ENCODE data around the gene MORC4.

The MORC4 gene

DNA sequence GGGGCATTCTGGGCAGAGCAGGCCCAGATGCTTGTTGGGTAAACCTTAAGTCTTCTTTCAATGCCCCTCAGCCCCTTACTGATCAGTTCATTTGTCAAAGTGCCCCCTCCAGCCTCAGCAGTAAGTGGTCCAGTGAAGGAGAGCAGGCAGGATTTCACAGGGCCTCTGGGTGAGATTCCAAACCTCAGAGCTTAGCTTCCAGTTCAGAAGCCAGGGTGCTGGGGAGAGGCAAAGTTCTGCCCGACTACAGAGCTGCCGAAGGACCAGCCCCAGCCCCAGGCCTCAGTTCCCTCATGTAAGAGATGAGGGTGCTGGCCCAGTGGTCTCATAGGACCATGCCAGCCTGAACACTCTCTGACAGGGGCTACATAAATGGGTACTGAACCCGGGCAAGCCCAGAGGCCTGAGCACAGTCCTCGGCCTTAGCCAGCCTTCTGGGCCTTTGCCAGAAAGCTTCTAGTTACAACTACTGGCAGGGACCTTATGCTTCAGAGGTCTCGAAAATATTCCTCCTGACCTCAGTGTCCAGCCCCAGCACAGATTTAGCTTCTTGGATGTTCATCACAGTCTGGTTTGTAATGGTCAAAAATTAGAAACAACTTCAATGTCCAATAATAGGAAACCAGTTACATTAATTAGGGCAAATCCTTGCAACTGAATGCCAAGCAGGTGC, 96.0 kb downstream of the MORC4 start:
- DNase-seq = no peak

DNA sequence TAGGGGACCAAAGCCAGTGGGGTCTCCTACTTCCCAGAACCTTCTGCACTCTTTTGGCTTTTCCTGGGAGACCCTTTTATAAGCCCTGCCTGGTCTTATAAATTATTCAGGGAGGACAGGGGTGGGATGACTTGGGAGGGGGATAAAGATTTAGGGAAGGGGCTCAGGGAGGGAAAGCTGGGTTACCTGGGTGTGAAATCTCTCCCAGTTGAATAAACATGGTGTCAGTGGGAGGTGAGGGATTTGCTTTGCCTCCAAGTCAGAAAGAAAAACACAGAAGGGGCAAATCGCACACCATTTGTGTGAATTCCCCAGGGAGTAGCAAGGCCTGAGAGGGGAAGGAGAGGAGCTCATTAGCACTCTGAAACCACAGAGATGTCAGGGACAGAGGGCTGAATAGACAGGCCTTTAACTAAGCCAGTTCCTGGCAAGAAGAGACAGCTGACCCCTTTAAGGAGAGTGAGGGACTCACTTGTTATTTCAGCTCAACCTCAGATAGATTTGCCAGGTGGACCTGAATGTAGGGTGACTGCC, 96.7 kb downstream of the MORC4 start, which contains the start of gene RIPPLY1:
TSS of gene RIPPLY1 (minus strand) at position 51 of the 534 bp plus-strand sequence. CDS start 54 bp downstream, outside the sequence.
- no peak for DNase-seq

DNA sequence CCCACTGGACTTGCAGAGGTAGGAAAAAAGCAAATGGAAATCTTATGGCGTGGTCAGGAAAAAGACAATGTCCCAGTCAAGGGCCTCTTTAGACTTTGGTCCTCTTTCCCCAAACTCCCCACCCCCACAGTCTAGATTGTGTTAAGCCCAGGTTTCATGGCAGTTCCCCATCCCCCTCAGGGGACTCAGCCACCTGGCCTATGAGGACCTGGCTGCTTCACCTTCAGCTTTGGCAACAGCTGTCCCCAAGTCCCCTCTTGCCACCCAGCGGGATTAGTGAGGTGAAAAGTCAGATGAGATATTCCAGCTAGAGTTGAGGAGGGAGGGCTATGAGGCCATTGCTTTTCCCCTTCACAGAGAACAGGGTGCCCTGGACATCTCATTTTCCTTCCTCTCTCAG, 97.3 kb downstream of the MORC4 start:
- no peak for DNase-seq

DNA sequence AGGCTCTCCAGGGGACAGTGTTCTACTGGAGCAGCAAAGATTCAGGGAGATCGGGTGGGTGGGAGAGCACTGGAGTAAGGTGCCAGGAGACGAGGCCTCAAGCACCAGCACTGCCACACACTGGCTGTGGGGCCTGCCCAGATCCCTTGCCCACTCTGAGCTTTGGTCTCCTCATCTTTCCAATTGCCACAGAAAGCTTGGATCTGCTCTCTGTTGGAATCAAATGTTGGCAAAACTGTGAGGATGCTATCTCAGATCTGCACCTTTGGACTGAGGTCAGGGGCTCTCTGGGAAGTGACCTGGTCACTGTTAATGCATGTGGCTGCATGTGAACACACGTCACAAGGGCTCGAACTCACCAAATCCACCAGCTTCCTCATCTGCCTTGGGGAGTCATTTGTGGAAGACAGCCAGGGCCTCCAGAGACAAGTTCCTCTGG, 98.2 kb downstream of the MORC4 start:
- no peak for DNase-seq

DNA sequence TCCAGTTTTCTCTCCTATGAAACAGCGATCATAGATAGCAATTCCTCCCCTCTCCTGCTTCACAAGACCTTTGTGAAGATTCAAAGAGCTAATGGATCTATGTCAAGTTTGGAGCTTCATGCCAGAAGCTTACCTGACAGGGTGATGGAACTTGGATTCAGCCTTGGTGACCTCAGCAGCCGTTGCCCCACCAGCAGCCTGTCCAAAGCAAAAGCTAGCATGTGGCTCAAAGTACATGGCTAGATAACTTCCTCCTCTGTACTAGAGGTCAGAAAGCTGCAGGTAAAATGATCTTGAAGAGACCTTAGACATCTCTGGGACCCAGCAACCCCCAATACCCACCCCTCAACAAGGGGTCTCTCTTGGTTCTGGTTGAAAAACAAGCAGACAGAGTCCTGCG, 98.7 kb downstream of the MORC4 start:
- no peak for DNase-seq

DNA sequence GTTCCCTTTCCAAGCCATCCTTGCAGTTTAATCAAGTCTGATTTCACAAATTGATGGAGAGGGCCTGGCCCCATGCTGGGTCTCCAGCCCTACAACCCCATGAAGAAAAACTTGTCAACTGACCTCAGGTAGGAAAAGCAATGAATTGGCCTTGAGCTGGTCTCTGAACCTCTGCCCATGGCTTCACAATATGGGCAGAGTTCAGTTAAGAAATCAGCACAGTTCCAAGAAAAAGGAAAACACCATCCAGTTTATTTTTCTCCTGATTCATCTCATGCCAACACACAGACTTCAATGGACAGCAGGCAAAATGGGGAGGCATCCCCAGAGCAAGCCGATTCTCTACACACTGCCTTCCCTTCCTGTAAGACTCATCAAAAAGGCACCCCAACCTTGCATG, 100.2 kb downstream of the MORC4 start:
- no peak for DNase-seq

DNA sequence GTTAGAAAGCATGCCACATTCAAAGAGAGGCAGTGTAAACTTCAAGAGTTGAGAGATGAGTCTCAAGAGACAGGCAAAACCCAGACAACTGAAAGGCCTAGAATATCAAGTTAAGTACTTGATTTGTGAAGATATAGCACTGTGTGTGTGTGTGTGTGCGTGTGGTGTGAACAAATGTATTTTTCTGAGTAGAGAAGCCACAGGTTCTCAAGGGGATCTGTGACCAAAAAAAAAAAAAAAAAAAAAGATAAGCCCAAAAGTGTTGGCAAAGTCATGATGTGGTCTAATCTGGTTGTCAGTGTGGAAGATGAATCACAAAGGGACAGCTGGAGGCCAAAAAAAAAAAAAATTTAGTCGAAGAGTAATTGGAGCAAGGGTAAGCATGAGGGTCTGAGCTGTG, 100.7 kb downstream of the MORC4 start:
- DNase-seq = no peak

DNA sequence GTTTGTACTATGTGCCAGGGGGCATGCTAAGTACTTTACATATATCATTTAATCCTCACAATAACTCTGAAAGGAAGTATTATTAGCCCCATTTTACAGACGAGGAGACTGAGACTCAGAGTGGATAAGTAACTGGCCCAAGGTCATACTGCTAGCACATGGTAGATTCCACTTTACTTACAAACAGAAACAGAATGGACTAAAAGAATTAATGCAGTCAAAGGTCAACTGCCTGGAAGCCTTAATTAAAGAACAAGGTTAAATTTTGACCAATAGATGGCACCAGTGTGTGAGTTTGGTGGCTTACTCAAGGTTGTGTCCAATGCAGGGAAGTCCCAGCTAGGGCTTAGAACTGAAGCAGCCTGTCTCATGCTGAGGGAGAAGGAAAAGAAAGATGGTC, 101.5 kb downstream of the MORC4 start:
- DNase-seq = no peak

DNA sequence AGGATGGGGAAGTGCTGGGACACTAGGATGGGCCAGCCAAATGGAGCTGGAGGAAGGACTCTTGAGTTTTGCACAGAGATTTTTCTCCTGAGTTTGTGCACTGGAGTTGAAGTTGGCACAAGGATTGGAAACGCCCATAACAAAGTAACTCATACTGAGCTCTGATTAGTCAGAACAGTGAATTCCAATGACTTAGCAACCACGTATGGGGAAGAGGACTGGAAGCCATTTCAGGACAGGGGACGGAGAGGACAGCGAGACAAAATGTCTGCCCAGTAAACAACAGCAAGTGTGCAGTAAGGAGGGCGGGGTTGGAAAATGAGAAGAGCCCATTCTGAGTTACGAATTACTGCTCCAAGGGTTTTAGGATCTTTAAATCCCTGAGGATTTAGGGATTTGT, 102.8 kb downstream of the MORC4 start:
- DNase-seq = no peak

DNA sequence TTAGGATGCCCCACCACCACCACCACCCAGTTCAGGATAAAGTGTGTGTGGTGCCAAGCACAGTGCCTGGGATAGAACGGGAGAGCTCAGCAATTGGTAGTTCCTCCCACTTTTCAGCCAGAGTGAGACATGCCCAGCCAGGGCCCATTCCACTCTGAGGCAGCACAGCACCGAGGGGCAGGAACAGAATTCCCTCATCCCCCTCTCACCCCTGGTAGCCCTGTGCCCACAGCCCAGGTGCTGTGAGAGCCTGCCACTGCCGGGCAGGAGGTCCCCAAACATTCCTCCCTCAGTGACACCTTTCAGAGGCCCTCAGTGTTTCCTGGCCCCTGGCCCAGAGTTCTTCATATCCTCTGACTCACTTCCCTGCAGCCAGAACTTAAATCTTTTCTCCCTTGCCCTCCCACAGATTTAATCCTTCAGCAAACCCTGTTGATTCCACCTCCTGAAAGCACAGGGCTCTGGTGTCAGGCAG, 105.0 kb downstream of the MORC4 start:
- no peak for DNase-seq

DNA sequence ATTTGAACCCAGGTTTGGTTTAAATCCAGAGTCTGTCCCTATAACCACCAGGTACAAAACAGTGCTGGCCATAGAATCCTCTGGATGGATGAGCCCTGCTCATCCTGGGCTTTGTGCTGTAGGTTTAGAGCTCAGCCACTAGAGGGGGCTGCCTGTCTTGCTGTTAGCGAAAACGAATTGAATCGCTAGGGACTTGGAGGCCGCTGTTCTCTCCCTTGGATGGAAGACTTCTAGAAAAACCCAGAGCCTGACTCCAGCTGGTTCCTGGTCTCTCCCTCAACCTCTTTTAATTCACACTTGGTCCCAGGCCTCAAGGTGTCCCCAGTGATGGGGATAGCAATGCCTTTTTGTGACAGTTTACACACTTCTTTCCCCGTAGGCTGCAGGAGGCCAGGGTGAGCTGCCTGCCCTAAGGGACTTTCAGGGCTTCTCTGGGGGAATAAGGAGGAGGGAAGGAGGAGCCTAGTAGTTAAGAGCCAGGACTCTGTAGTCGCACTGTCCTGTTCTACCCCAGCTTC, 105.6 kb downstream of the MORC4 start:
- DNase-seq = no peak

DNA sequence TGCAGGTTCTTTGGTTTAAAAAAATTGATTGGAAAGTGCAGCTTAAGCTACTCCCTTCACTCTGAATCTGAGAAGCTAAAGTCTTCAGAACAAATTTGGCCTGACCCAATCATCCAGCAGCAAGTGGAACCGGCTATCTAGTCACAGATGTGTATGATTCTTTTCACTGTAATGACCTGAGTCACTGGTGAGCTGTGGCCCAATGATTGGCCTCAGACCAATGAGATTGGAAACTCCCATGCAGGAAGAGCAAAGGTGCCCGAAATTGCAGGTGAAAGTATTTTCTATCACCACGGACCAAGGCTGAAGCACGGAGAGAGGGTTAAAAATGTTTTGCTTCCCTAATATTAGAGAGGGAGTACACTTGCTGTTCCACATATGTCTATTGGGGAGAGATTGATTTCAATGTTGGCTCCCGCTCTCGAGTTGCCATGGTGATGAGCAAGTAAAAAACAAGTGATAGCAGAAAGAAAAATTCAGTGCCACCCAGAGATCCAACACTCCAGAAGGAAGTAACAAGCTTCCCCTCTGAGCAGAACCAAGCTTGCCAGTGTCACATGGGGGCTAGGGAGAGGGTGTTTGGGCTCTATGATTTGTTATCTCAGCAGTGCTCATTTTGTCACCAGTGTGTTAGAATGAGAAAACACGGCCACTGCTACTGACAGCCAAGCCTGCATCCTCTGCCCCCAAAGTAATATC, 108.1 kb downstream of the MORC4 start:
- DNase-seq = no peak
